HFFc6 (cell line): ENCODE data around the gene AFF1. TPM values are rescaled to one million over a fixed set of nuclear protein-coding genes. Genes with fewer than 3 reads are reported as not detected.
A peak's percentile ranks its signal among the peaks of the same experiment; 100 is the strongest.

ENCODE experiments used
- DNase-seq: peaks from one replicate; pipeline ENCODE4 v3.0.0-alpha.2; 2018
- H3K27ac Mint-ChIP-seq: 2 replicates; pipeline ENCODE4 v1.8.0; 2020; ENCODE audit warnings: mild to moderate bottlenecking, mixed read lengths
- H3K27me3 Mint-ChIP-seq: 2 replicates; pipeline ENCODE4 v1.8.0; 2021; ENCODE audit warnings: mild to moderate bottlenecking, moderate library complexity, mixed read lengths; ENCODE audit not compliant: insufficient read depth
- H3K36me3 Mint-ChIP-seq: 2 replicates; pipeline ENCODE4 v1.8.0; 2021; ENCODE audit warnings: low read depth, mixed read lengths
- H3K4me1 Mint-ChIP-seq: 2 replicates; pipeline ENCODE4 v1.8.0; 2020; ENCODE audit warnings: low read depth, mixed read lengths
- H3K4me3 Mint-ChIP-seq: 2 replicates; pipeline ENCODE4 v1.8.0; 2020; ENCODE audit warnings: mild to moderate bottlenecking, moderate library complexity, mixed read lengths
- H3K9me3 Mint-ChIP-seq: 2 replicates; pipeline ENCODE4 v1.8.0; 2020; ENCODE audit warnings: mild to moderate bottlenecking, mixed read lengths
- CTCF ChIP-seq: fragments of 200-600 bp; sonication (generic); IDR thresholded peaks from 2 replicates; pipeline ENCODE4 v1.5.0; 2021; ENCODE audit warnings: antibody characterized with exemption, mild to moderate bottlenecking
- total RNA-seq, 6 experiments: library from RNA; stranded (reverse); fragmentation: NEBNext Ultra II Directional; extraction: Animal tissue kit (Norgen Biotek cat#: 25700); gene quantifications; 2 replicates in 1 of 6; 3 replicates in 5 of 6; pipeline ENCODE4 v1.2.3, GENCODE V29; 2021

AFF1 gene
- total RNA-seq, 6 experiments from 2014 or later: 28.3 to 43.6 (median 32.8) TPM

GRCh38 chr4:87024201-87024600 is 89.4 kb downstream of the AFF1 start:
- DNase-seq: no peak
- peaks cover 38% of the 10 kb centered on the region for H3K4me1 Mint-ChIP-seq
- H3K9me3 Mint-ChIP-seq: no peaks in the 10 kb centered on the region
- H3K4me3 Mint-ChIP-seq: no peak overlapping the region
- no peak for TF ChIP-seq CTCF
- no peak overlapping the region for H3K27ac Mint-ChIP-seq
- H3K27me3 Mint-ChIP-seq: no peaks in the 10 kb centered on the region; the same call in 1 of the 2 replicates
- H3K36me3 Mint-ChIP-seq: peaks cover 7% of the 10 kb centered on the region; the same call in 1 of the 2 replicates

DNA sequence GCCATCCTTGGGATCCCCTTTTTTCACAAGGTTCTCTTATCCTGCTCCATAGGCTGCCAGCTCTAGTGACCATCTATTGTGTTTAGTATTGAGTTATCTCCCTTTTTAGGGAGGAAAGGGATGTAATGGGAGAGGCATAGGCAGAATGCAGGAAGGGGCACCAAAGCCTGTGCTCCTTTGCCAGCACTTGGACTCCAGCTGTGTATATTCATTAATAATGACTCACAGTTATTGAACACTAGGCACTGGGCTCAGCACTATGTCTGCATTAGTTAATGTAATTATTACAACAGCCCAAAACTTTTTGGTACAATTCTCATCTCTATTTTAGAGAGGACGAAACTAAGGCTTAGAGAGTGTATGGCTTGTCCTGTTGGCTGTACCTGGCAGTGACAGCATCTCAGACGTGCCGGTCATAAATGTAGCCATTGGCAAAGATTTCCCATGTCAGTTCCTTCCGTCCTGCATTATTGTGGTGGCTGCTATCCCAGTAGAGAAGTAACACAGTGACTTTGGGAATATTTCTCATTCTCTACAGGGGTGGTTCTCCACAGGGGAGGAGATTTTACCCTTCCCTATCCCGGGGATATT is 90.3 kb downstream of the AFF1 start:
- no peak for DNase-seq
- H3K4me1 Mint-ChIP-seq: peaks cover 29% of the 10 kb centered on the region
- H3K4me3 Mint-ChIP-seq: no peak overlapping the region
- H3K27me3 Mint-ChIP-seq: no peaks in the 10 kb centered on the region; the same call in 1 of the 2 replicates
- no peak overlapping the region for H3K27ac Mint-ChIP-seq
- no peaks in the 10 kb centered on the region; the same call in 1 of the 2 replicates for H3K36me3 Mint-ChIP-seq
- no peak for TF ChIP-seq CTCF
- no peaks in the 10 kb centered on the region for H3K9me3 Mint-ChIP-seq

- Mint-ChIP-seq H3K27ac (no peak overlapping the region), H3K4me3 (no peak overlapping the region), H3K4me1 (peaks cover 24% of the 10 kb centered on the region), H3K36me3 (no peaks in the 10 kb centered on the region; the same call in 1 of the 2 replicates), H3K9me3 (no peaks in the 10 kb centered on the region), H3K27me3 (no peaks in the 10 kb centered on the region; the same call in 1 of the 2 replicates)
- TF ChIP-seq CTCF: no peak
- no peak for DNase-seq
Observed at GRCh38 chr4:87025614-87026041, 90.8 kb downstream of the AFF1 start.

- DNase-seq: no peak
- Mint-ChIP-seq H3K9me3 (no peaks in the 10 kb centered on the region), H3K36me3 (no peaks in the 10 kb centered on the region; the same call in 1 of the 2 replicates), H3K4me3 (no peak overlapping the region), H3K27me3 (no peaks in the 10 kb centered on the region; the same call in 1 of the 2 replicates), H3K27ac (no peak overlapping the region), H3K4me1 (peaks cover 20% of the 10 kb centered on the region)
- TF ChIP-seq CTCF: no peak
Observed at GRCh38 chr4:87026800-87027495, 92.1 kb downstream of the AFF1 start.

GRCh38 chr4:87029356-87029755 is 94.5 kb downstream of the AFF1 start:
- Mint-ChIP-seq H3K36me3 (no peaks in the 10 kb centered on the region; the same call in 1 of the 2 replicates), H3K9me3 (no peaks in the 10 kb centered on the region), H3K27me3 (no peaks in the 10 kb centered on the region; the same call in 1 of the 2 replicates), H3K4me3 (no peak overlapping the region), H3K27ac (peak overlapping the region; percentile 40), H3K4me1 (peaks cover 11% of the 10 kb centered on the region)
- no peak for DNase-seq
- no peak for TF ChIP-seq CTCF
